SU-DHL-6 (cell line): ENCODE data around the gene CAMKK1.
A peak's percentile ranks its signal among the peaks of the same experiment; 100 is the strongest.

Experiments
- H2AFZ ChIP-seq: fragments of 200-600 bp; sonication (generic); 2 replicates; pipeline ENCODE4 v1.6.1; 2014; ENCODE audit warnings: low read depth, mild to moderate bottlenecking, moderate library complexity, mixed read lengths, antibody characterized with exemption, low read length; ENCODE audit not compliant: severe bottlenecking
- H3F3A ChIP-seq: fragments of 200-600 bp; shearing (Covaris generic); 2 replicates; pipeline ENCODE4 v1.6.0; 2016; ENCODE audit warnings: antibody characterized with exemption, mild to moderate bottlenecking; ENCODE audit not compliant: insufficient read depth
- H3K27ac ChIP-seq: fragments of 200-600 bp; sonication (generic); 2 replicates; pipeline ENCODE4 v1.5.1; 2016; ENCODE audit warnings: low read depth, mild to moderate bottlenecking, low read length, moderate library complexity, mixed read lengths
- H3K27me3 ChIP-seq: fragments of 200-600 bp; sonication (generic), shearing (Covaris generic); 2 replicates; pipeline ENCODE4 v1.6.0; 2014; ENCODE audit warnings: mild to moderate bottlenecking, low read length
- H3K36me3 ChIP-seq: fragments of 200-600 bp; sonication (generic); 2 replicates; pipeline ENCODE4 v1.6.1; 2014; ENCODE audit warnings: mild to moderate bottlenecking, low read length, mixed read lengths
- H3K4me2 ChIP-seq: fragments of 300-600, 200-600 bp; shearing (Covaris generic), sonication (generic); 2 replicates; pipeline ENCODE4 v1.6.0; 2014; ENCODE audit warnings: low read length, low read depth, mild to moderate bottlenecking; ENCODE audit not compliant: poor library complexity, severe bottlenecking
- H3K4me3 ChIP-seq: fragments of 200-600 bp; sonication (generic); 2 replicates; pipeline ENCODE4 v1.5.1; 2014; ENCODE audit warnings: antibody characterized with exemption, low read length, mild to moderate bottlenecking, mixed read lengths; ENCODE audit not compliant: insufficient read depth, poor library complexity, severe bottlenecking
- H3K79me2 ChIP-seq: fragments of 200-600 bp; sonication (generic); 2 replicates; pipeline ENCODE4 v1.6.1; 2014; ENCODE audit warnings: mild to moderate bottlenecking, low read length, moderate library complexity; ENCODE audit not compliant: insufficient read depth
- H3K9ac ChIP-seq: fragments of 200-600 bp; sonication (generic); 2 replicates; pipeline ENCODE4 v1.7.0; 2014; ENCODE audit warnings: mild to moderate bottlenecking, low read length
- H3K9me2 ChIP-seq: fragments of 200-600 bp; sonication (generic); replicated peaks from 2 replicates; pipeline ENCODE4 v1.6.1; 2014; ENCODE audit warnings: low read length; ENCODE audit not compliant: insufficient read depth
- H3K9me3 ChIP-seq: fragments of 200-600 bp; sonication (generic); 2 replicates; pipeline ENCODE4 v1.6.1; 2014; ENCODE audit warnings: low read length, mixed read lengths; ENCODE audit not compliant: insufficient read depth
- H4K20me1 ChIP-seq: fragments of 200-600 bp; sonication (generic); 2 replicates; pipeline ENCODE4 v1.6.1; 2014; ENCODE audit warnings: low read depth, mild to moderate bottlenecking, antibody characterized with exemption, low read length, moderate library complexity, mixed read lengths
- CTCF ChIP-seq: fragments of 200-600 bp; sonication (generic); IDR thresholded peaks from one replicate; pipeline ENCODE4 v1.5.1; 2017; ENCODE audit warnings: antibody characterized with exemption, mild to moderate bottlenecking, low read length, moderate library complexity; ENCODE audit not compliant: insufficient read depth, poor library complexity, severe bottlenecking
- EZH2phosphoT487 ChIP-seq: fragments of 200-600 bp; sonication (generic), shearing (Covaris generic); conservative IDR thresholded peaks from 2 replicates; pipeline ENCODE4 v1.6.1; 2018; ENCODE audit warnings: mild to moderate bottlenecking, antibody characterized with exemption, low read length, moderate library complexity, mixed read lengths

CAMKK1 gene

GRCh38 chr17:3917391-3917931 lies 24.6 kb upstream of the CAMKK1 start:
- Histone ChIP-seq H4K20me1 (no peaks in the 10 kb centered on the region), H3K27ac (no peak overlapping the region), H3K27me3 (no peaks in the 10 kb centered on the region), H3K79me2 (no peaks in the 10 kb centered on the region), H3F3A (no peaks in the 10 kb centered on the region), H3K36me3 (no peaks in the 10 kb centered on the region), H3K4me2 (no peak overlapping the region), H3K9ac (peak overlapping the region; percentile 33; the same call in 1 of the 2 replicates), H3K4me3 (no peak overlapping the region), H2AFZ (peak overlapping the region; percentile 13), H3K9me3 (no peaks in the 10 kb centered on the region), H3K9me2 (no peaks in the 10 kb centered on the region)
- no peak for TF ChIP-seq CTCF
- no peak for TF ChIP-seq EZH2phosphoT487

- H3K4me2 ChIP-seq = peak overlapping the region; percentile 34
- no peaks in the 10 kb centered on the region for H3K9me2 ChIP-seq
- no peaks in the 10 kb centered on the region for H4K20me1 ChIP-seq
- H3K79me2 ChIP-seq = no peaks in the 10 kb centered on the region
- H3K4me3 ChIP-seq = no peak overlapping the region
- peak overlapping the region; percentile 18; the same call in 1 of the 2 replicates for H3K27ac ChIP-seq
- H3K27me3 ChIP-seq = no peaks in the 10 kb centered on the region
- TF ChIP-seq CTCF (no peak), EZH2phosphoT487 (no peak)
- H3K9ac ChIP-seq = peak overlapping the region; percentile 33; the same call in 1 of the 2 replicates
- peaks cover 3% of the 10 kb centered on the region; the same call in 1 of the 2 replicates for H3F3A ChIP-seq
- no peaks in the 10 kb centered on the region for H3K36me3 ChIP-seq
- no peaks in the 10 kb centered on the region for H3K9me3 ChIP-seq
- peak overlapping the region; percentile 13 for H2AFZ ChIP-seq
These were observed 24.0 kb upstream of the CAMKK1 start for GRCh38 chr17:3916825-3917224.

GRCh38 chr17:3915995-3916696 lies 23.3 kb upstream of the CAMKK1 start, which contains the start of gene P2RX1:
TSS of gene P2RX1 (minus strand) at chr17:3916465. CDS start at chr17:3916225, 240 bp downstream.
- H3K4me3 ChIP-seq = no peak within 1 kb of the TSS
- peak within 1 kb of the TSS; percentile 13 for H2AFZ ChIP-seq
- H4K20me1 ChIP-seq = no peaks in the 10 kb centered on the region
- no peaks in the 10 kb centered on the region for H3K9me2 ChIP-seq
- no peaks in the 10 kb centered on the region for H3K79me2 ChIP-seq
- H3F3A ChIP-seq = peaks cover 6% of the 10 kb centered on the region; the same call in 1 of the 2 replicates
- no peaks in the 10 kb centered on the region for H3K9me3 ChIP-seq
- peak within 1 kb of the TSS; percentile 33; the same call in 1 of the 2 replicates for H3K9ac ChIP-seq
- H3K36me3 ChIP-seq = no peaks in the 10 kb centered on the region
- H3K27ac ChIP-seq = peak within 1 kb of the TSS; percentile 18
- no peaks in the 10 kb centered on the region for H3K27me3 ChIP-seq
- no peak for TF ChIP-seq EZH2phosphoT487
- no peak for TF ChIP-seq CTCF
- peak within 1 kb of the TSS; percentile 34 for H3K4me2 ChIP-seq
